ENCODE results near the gene ICAM4.

GRCh38 chr19:10289167-10289835 lies 2.5 kb downstream of the ICAM4 start:
- no peak for TF ChIP-seq POLR2A (IDR thresholded peaks at IDR 0.05; ENCODE audit: control extremely low read depth in 1 of 2, low read depth in 2 of 2, low read length in 2 of 2)
- no peak for TF ChIP-seq CTCF (IDR thresholded peaks at IDR 0.05; ENCODE audit: control extremely low read depth in 1 of 3, insufficient read depth in 1 of 3, low read depth in 1 of 3, low read length in 3 of 3)
- 0 out of 2 replicates have a peak, but pooled peaks have one; percentile 33 for TF ChIP-seq YY1 (IDR thresholded peaks at IDR 0.05; ENCODE audit: low read depth, low read length)
